Astrocyte (in vitro differentiated cells and primary cell): ENCODE measurements around the gene MAGI3.

Experiments
- CTCF ChIP-seq: IDR thresholded peaks from 2 replicates; pipeline ENCODE4 v1.5.1; 2011; ENCODE audit warnings: low read depth, mild to moderate bottlenecking, inconsistent platforms, low read length, moderate library complexity; ENCODE audit not compliant: insufficient read depth
- EZH2 ChIP-seq: IDR thresholded peaks from 2 replicates; pipeline ENCODE4 v1.6.1; 2012; ENCODE audit warnings: mild to moderate bottlenecking, low read length, inconsistent platforms; ENCODE audit not compliant: insufficient read depth

GRCh38 chr1:113701429-113701828 is 311.1 kb downstream of the MAGI3 start:
- no peak for TF ChIP-seq EZH2
- TF ChIP-seq CTCF: no peak
